GM23338 (cell line): ENCODE measurements around the gene C14orf132. TPM values are rescaled to one million over a fixed set of nuclear protein-coding genes. Genes with fewer than 3 reads are reported as not detected.

Experiments used
- ATAC-seq: fragments of 200-7000 bp; cut with Tn5 transposase; 3 replicates; pipeline ENCODE4 v1.9.1; 2020
- DNase-seq: peaks from one replicate; pipeline ENCODE4 v3.0.0-alpha.2; 2015; ENCODE audit warnings: low spot score
- H2AFZ ChIP-seq: fragments of 200-600 bp; sonication (generic); 2 replicates; pipeline ENCODE4 v1.8.0; 2016; ENCODE audit warnings: antibody characterized with exemption, mild to moderate bottlenecking, moderate library complexity
- H3F3A ChIP-seq: fragments of 200-600 bp; sonication (generic); replicated peaks from 2 replicates; pipeline ENCODE4 v1.8.0; 2017; ENCODE audit warnings: antibody characterized with exemption, mixed run types, low read depth
- H3K27ac ChIP-seq: fragments of 200-600 bp; sonication (generic); 2 replicates; pipeline ENCODE4 v1.6.1; 2016; ENCODE audit warnings: low read depth
- H3K27me3 ChIP-seq: fragments of 200-600 bp; sonication (generic); 2 replicates; pipeline ENCODE4 v1.8.0; 2016; ENCODE audit warnings: mild to moderate bottlenecking, mixed run types, moderate library complexity; ENCODE audit not compliant: insufficient read depth
- H3K36me3 ChIP-seq: fragments of 200-600 bp; sonication (generic); 2 replicates; pipeline ENCODE4 v1.8.0; 2016; ENCODE audit warnings: mild to moderate bottlenecking; ENCODE audit not compliant: insufficient read depth
- H3K4me1 ChIP-seq: fragments of 200-600 bp; sonication (generic); 2 replicates; pipeline ENCODE4 v1.8.0; 2016; ENCODE audit warnings: mild to moderate bottlenecking, moderate library complexity; ENCODE audit not compliant: insufficient read depth
- H3K4me2 ChIP-seq: fragments of 200-600 bp; sonication (generic); 2 replicates; pipeline ENCODE4 v1.7.1; 2017; ENCODE audit warnings: mixed run types
- H3K4me3 ChIP-seq: fragments of 200-600 bp; sonication (generic); 2 replicates; pipeline ENCODE4 v1.6.1; 2016; ENCODE audit warnings: mixed run types
- H3K79me2 ChIP-seq: fragments of 200-600 bp; sonication (generic); replicated peaks from 2 replicates; pipeline ENCODE4 v1.8.0; 2017; ENCODE audit warnings: mild to moderate bottlenecking; ENCODE audit not compliant: insufficient read depth
- H3K9me2 ChIP-seq: fragments of 200-600 bp; sonication (generic); 2 replicates; pipeline ENCODE4 v1.8.0; 2017; ENCODE audit not compliant: insufficient read depth
- H4K20me1 ChIP-seq: fragments of 200-600 bp; sonication (generic); replicated peaks from 2 replicates; pipeline ENCODE4 v1.8.0; 2017; ENCODE audit warnings: mild to moderate bottlenecking; ENCODE audit not compliant: insufficient read depth
- H3K27ac Mint-ChIP-seq: 2 replicates; pipeline ENCODE4 v1.8.0; 2020; ENCODE audit warnings: inconsistent platforms, mild to moderate bottlenecking, moderate library complexity, mixed read lengths
- H3K27me3 Mint-ChIP-seq: 3 replicates; pipeline ENCODE4 v1.8.0; 2022; ENCODE audit warnings: low read depth, mild to moderate bottlenecking, moderate library complexity, mixed read lengths, inconsistent platforms; ENCODE audit not compliant: insufficient read depth, poor library complexity
- H3K36me3 Mint-ChIP-seq: 3 replicates; pipeline ENCODE4 v1.8.0; 2021; ENCODE audit warnings: low read depth, mild to moderate bottlenecking, inconsistent platforms, moderate library complexity, mixed read lengths
- H3K4me1 Mint-ChIP-seq: 3 replicates; pipeline ENCODE4 v1.8.0; 2020; ENCODE audit warnings: mild to moderate bottlenecking, inconsistent platforms, mixed read lengths
- H3K4me3 Mint-ChIP-seq: 3 replicates; pipeline ENCODE4 v1.8.0; 2021; ENCODE audit warnings: moderate library complexity, mild to moderate bottlenecking, inconsistent platforms, mixed read lengths
- H3K9me3 Mint-ChIP-seq: 3 replicates; pipeline ENCODE4 v1.8.0; 2020; ENCODE audit warnings: moderate library complexity, mild to moderate bottlenecking, inconsistent platforms, mixed read lengths
- CREB1 ChIP-seq: fragments of 250-450 bp; sonication (Bioruptor Pico); IDR thresholded peaks from 2 replicates; pipeline ENCODE4 v1.5.0; 2020; ENCODE audit warnings: low read depth, mild to moderate bottlenecking, moderate library complexity
- EZH2 ChIP-seq: fragments of 200-600 bp; sonication (generic); IDR thresholded peaks from one replicate; pipeline ENCODE4 v1.8.0; 2017; ENCODE audit warnings: antibody characterized with exemption, mild to moderate bottlenecking, low read depth; ENCODE audit not compliant: unreplicated experiment
- EZH2phosphoT487 ChIP-seq: fragments of 200-600 bp; sonication (generic); IDR thresholded peaks from one replicate; pipeline ENCODE4 v1.8.1; 2018; ENCODE audit warnings: antibody characterized with exemption; ENCODE audit not compliant: unreplicated experiment
- JUNB ChIP-seq: IDR thresholded peaks from one replicate; pipeline ENCODE4 v1.6.1; 2016; ENCODE audit warnings: antibody characterized with exemption; ENCODE audit not compliant: unreplicated experiment
- NANOG ChIP-seq: IDR thresholded peaks from 2 replicates; pipeline ENCODE4 v1.6.1; 2016; ENCODE audit warnings: antibody characterized with exemption, borderline replicate concordance
- REST ChIP-seq: IDR thresholded peaks from one replicate; pipeline ENCODE4 v1.6.1; 2018; ENCODE audit warnings: antibody characterized with exemption; ENCODE audit not compliant: unreplicated experiment
- STAT1 ChIP-seq: IDR thresholded peaks from one replicate; pipeline ENCODE4 v1.6.1; 2016; ENCODE audit warnings: antibody characterized with exemption; ENCODE audit not compliant: unreplicated experiment
- ZNF114 ChIP-seq: fragments of 250-450 bp; sonication (Bioruptor Pico); IDR thresholded peaks from 2 replicates; pipeline ENCODE4 v1.5.0; 2020; ENCODE audit warnings: mild to moderate bottlenecking, moderate library complexity
- ZNF331 ChIP-seq: fragments of 250-450 bp; sonication (Bioruptor Pico); IDR thresholded peaks from 2 replicates; pipeline ENCODE4 v1.5.0; 2020; ENCODE audit warnings: low read depth, mild to moderate bottlenecking, moderate library complexity
- polyA plus RNA-seq: library from polyadenylated mRNA; unstranded; fragments of >200 nt; fragmentation: Nextera tagmentation; extraction: Ambion mirVana; gene quantifications from 2 replicates; pipeline ENCODE4 v1.2.1, GENCODE V29; 2016
- total RNA-seq: library from RNA; depleted of rRNA; stranded (reverse); fragments of >200 nt; shearing (Covaris generic); gene quantifications from 2 replicates; pipeline ENCODE4 v1.2.3, GENCODE V29; 2014
- TF ChIP-seq, protein P1 (sequence below): fragments of 250-450 bp; sonication (Bioruptor Pico); IDR thresholded peaks from 2 replicates; pipeline ENCODE4 v1.5.0; 2020; ENCODE audit warnings: mild to moderate bottlenecking, moderate library complexity

The C14orf132 gene
- total and polyA plus RNA-seq, 2 experiments from 2014 or later: 13.8 to 16.2 TPM

DNA sequence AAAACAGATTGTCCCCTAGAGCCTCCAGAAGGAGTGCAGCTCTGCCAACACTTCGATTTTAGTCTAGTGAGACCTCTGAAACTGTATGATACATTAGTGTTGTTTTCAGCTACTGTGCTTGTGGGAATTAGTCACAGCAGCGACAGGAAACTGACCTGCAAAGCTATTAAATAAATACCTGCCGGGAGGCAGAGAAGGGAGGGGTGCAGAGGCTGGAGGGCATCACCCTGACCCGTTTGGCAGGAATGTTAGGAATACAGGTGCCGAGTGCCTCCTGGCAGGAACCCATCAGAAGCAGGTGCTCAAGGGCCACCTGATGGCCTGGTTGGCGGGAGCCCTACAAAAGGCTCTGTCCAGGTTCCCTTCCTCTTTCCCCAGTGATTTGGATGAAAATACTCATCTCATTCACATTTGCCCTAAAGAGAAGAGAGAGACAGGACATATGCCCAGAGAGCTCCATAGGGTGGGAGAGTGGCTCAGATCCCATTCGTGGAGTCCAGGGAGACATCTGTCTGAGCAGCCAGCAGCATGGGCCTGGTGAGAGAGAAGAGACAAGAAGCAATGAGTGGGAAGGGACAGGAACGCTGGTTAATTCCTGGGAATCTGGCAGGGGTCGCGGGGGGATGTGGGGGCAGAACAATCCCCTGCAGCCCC lies 44.6 kb downstream of the C14orf132 start:
- H3K9me2 ChIP-seq: no peaks in the 10 kb centered on the region; the same call in 1 of the 2 replicates
- H3K4me1 ChIP-seq: no peaks in the 10 kb centered on the region; the same call in 1 of the 2 replicates
- Mint-ChIP-seq H3K27ac (no peak overlapping the region), H3K9me3 (peaks cover 10% of the 10 kb centered on the region; the same call in 1 of the 3 replicates), H3K4me1 (peaks cover 10% of the 10 kb centered on the region), H3K27me3 (peaks cover 4% of the 10 kb centered on the region), H3K4me3 (no peak overlapping the region), H3K36me3 (peaks cover 17% of the 10 kb centered on the region)
- H3K27me3 ChIP-seq: no peaks in the 10 kb centered on the region
- no peak overlapping the region for H3K4me2 ChIP-seq
- no peak overlapping the region for H3K4me3 ChIP-seq
- no peak overlapping the region for H3K27ac ChIP-seq
- no peaks in the 10 kb centered on the region for H3K36me3 ChIP-seq
- TF ChIP-seq ZNF114 (CRISPR knock-in tag): no peak
- no peak for TF ChIP-seq EZH2
- TF ChIP-seq, protein P1, sequence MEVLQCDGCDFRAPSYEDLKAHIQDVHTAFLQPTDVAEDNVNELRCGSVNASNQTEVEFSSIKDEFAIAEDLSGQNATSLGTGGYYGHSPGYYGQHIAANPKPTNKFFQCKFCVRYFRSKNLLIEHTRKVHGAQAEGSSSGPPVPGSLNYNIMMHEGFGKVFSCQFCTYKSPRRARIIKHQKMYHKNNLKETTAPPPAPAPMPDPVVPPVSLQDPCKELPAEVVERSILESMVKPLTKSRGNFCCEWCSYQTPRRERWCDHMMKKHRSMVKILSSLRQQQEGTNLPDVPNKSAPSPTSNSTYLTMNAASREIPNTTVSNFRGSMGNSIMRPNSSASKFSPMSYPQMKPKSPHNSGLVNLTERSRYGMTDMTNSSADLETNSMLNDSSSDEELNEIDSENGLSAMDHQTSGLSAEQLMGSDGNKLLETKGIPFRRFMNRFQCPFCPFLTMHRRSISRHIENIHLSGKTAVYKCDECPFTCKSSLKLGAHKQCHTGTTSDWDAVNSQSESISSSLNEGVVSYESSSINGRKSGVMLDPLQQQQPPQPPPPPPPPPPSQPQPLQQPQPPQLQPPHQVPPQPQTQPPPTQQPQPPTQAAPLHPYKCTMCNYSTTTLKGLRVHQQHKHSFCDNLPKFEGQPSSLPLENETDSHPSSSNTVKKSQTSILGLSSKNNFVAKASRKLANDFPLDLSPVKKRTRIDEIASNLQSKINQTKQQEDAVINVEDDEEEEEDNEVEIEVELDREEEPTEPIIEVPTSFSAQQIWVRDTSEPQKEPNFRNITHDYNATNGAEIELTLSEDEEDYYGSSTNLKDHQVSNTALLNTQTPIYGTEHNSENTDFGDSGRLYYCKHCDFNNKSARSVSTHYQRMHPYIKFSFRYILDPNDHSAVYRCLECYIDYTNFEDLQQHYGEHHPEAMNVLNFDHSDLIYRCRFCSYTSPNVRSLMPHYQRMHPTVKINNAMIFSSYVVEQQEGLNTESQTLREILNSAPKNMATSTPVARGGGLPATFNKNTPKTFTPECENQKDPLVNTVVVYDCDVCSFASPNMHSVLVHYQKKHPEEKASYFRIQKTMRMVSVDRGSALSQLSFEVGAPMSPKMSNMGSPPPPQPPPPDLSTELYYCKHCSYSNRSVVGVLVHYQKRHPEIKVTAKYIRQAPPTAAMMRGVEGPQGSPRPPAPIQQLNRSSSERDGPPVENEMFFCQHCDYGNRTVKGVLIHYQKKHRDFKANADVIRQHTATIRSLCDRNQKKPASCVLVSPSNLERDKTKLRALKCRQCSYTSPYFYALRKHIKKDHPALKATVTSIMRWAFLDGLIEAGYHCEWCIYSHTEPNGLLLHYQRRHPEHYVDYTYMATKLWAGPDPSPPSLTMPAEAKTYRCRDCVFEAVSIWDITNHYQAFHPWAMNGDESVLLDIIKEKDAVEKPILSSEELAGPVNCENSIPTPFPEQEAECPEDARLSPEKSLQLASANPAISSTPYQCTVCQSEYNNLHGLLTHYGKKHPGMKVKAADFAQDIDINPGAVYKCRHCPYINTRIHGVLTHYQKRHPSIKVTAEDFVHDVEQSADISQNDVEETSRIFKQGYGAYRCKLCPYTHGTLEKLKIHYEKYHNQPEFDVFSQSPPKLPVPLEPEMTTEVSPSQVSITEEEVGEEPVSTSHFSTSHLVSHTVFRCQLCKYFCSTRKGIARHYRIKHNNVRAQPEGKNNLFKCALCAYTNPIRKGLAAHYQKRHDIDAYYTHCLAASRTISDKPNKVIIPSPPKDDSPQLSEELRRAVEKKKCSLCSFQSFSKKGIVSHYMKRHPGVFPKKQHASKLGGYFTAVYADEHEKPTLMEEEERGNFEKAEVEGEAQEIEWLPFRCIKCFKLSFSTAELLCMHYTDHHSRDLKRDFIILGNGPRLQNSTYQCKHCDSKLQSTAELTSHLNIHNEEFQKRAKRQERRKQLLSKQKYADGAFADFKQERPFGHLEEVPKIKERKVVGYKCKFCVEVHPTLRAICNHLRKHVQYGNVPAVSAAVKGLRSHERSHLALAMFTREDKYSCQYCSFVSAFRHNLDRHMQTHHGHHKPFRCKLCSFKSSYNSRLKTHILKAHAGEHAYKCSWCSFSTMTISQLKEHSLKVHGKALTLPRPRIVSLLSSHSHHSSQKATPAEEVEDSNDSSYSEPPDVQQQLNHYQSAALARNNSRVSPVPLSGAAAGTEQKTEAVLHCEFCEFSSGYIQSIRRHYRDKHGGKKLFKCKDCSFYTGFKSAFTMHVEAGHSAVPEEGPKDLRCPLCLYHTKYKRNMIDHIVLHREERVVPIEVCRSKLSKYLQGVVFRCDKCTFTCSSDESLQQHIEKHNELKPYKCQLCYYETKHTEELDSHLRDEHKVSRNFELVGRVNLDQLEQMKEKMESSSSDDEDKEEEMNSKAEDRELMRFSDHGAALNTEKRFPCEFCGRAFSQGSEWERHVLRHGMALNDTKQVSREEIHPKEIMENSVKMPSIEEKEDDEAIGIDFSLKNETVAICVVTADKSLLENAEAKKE: no peak
- no peak for TF ChIP-seq JUNB
- no peak for TF ChIP-seq NANOG
- TF ChIP-seq EZH2phosphoT487: no peak
- TF ChIP-seq CREB1 (CRISPR knock-in tag): no peak
- TF ChIP-seq STAT1: no peak
- no peak for TF ChIP-seq ZNF331
- TF ChIP-seq REST: no peak
- H3K79me2 ChIP-seq: no peaks in the 10 kb centered on the region; the same call in 1 of the 2 replicates
- ATAC-seq: no peak; the same call in 2 of the 3 replicates
- no peak for DNase-seq
- no peaks in the 10 kb centered on the region for H4K20me1 ChIP-seq
- no peak overlapping the region for H2AFZ ChIP-seq
- no peaks in the 10 kb centered on the region for H3F3A ChIP-seq
